GM21515 (cell line): ENCODE results near the gene KIAA1328.

Source experiments
- ATAC-seq: cut with Tn5 transposase; IDR thresholded peaks from one replicate; pipeline ENCODE4 v1.9.1; 2021; ENCODE audit not compliant: unreplicated experiment

The KIAA1328 gene

GRCh38 chr18:36942264-36942663, 113.3 kb downstream of the KIAA1328 start:
- ATAC-seq, result peak; percentile 78

- ATAC-seq, result no peak
These were observed 119.0 kb downstream of the KIAA1328 start for GRCh38 chr18:36947820-36948348.

DNA sequence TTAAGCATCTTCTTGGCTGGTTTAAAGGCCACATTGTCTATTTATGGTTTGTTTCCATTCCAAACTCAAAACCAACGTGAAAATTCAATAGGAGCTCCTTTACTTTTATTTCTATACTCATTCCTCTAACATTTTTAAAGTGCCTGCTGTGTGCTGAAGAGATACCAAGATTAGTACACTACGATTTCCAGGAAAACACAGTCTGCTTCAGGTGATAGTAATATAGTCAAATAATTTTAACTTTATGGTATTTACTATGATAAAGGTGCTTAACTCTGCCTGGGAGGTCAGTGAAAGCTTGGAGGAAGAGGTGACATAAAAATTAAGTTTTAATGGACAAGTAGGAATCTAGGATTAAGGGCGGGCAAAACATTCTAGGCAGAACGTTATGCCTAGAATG, 121.4 kb downstream of the KIAA1328 start:
- no peak for ATAC-seq

GRCh38 chr18:36950960-36951359, 122.0 kb downstream of the KIAA1328 start:
- ATAC-seq, result no peak

DNA sequence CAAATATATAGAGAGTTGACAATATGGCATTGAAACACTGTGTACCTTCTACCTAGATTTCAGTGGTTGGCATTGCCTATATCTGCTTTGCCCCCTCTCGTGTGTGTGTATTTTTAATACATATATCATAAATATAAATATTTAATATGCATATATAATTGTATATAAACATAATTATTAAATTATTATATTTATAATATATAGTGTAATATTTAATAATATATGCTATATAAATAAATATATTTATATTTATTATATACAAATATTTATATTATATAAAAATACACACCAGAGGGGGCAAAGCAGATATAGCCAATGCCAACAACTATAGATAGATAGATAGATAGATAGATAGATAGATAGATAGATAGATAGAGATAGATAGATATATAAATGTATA, 124.1 kb downstream of the KIAA1328 start:
- no peak for ATAC-seq

DNA sequence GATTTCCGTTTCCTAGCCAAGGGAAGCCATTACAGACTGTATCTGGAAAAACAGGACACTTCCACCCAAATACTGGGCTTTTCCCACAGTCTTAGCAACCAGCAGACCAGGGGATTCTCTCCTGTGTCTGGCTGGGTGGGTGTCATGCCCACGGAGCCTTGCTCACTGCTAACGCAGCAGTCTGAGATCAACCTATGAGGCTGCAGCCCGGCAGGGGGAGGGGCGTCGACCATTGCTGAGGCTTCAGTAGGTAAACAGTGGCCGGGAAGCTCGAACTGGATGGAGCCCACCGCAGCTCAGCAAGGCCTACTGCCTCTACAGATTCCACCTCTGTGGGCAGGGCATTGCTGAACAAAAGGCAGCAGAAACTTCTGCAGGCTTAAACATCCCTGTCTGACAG, 131.1 kb downstream of the KIAA1328 start:
- ATAC-seq, result no peak

DNA sequence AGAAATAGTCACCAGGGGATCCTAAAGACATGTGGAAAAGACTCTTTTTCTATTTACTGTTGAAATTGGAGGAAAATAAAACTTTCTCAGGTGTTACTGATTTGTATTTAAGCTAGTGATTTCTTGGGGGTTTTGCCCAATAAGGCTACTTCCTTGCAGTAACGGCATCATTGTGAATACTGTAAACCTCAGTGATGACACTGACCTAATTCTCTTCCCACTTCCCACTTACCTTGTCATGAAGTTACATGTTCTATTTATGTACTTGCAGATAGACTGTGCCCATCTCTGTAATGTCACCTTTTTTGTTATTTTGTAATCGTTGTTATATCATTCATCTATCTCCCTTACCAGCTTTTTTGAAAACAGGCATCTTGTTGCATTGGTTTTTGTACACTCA, 134.5 kb downstream of the KIAA1328 start:
- ATAC-seq, result no peak

GRCh38 chr18:36974686-36975085, 145.8 kb downstream of the KIAA1328 start:
- ATAC-seq, result no peak

DNA sequence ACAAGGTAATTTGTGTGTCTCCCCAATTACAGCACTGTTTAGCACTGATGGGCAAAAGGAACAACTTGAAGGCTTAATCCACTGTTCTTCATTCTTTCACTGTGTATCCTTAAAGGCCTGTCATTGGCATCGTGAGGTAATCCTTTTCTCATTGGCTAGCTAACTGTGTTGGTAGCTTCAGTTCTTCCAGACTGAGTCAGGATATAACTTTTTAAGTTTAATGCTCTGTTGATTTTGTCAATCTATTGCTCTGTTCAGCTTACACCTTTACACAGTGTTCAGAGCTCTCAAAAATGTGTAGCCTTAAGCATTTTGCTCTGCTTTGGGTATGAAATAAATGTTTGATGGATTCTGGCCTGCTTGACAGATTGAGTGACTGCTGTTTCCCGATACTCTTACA, 148.2 kb downstream of the KIAA1328 start:
- ATAC-seq, result no peak

- ATAC-seq, result no peak
These were observed 164.1 kb downstream of the KIAA1328 start for GRCh38 chr18:36993068-36993467.

- ATAC-seq, result peak; percentile 86
These were observed 177.8 kb downstream of the KIAA1328 start for GRCh38 chr18:37006742-37007141.

- no peak for ATAC-seq
These were observed 183.5 kb downstream of the KIAA1328 start for GRCh38 chr18:37012452-37012851.

- ATAC-seq, result no peak
These were observed 190.4 kb downstream of the KIAA1328 start for GRCh38 chr18:37019157-37019827.

GRCh38 chr18:37033419-37033818, 204.5 kb downstream of the KIAA1328 start:
- no peak for ATAC-seq

- ATAC-seq, result no peak
These were observed 213.5 kb downstream of the KIAA1328 start for GRCh38 chr18:37042381-37042780.

DNA sequence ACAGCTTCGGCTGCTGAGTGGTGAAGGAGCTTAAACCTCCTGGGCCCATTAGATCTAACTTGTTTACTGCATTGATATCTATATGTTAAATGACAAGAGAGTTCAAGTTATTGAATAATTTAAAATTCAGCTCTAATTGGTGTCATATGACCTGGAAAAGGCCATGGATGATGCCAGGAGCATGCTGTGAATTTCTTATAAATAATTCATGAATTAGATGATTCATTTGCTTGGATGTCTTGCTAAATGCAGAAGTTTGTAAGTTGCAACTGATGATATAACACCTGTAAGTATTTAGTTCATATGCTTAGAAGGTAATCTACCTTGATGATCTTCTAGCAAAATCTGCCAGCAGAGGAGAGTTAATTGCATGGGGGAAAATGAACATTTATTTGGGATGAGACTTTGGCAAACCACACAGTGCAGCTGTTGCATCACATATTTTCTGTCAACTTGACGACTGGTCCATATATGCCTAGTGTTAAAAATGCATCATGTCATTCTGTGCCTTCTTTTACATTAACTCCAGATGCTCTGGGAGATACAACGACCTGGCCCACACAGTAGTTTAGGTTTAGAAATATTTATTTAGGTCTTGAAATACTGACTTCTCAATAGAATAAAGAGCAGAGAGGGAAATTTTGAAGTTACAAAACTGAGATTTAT, 226.3 kb downstream of the KIAA1328 start:
- no peak for ATAC-seq

- ATAC-seq, result no peak
These were observed 235.3 kb downstream of the KIAA1328 start for GRCh38 chr18:37064187-37064586.

- ATAC-seq, result no peak
These were observed 236.3 kb downstream of the KIAA1328 start for GRCh38 chr18:37065254-37065653.

GRCh38 chr18:37084912-37085311, 256.0 kb downstream of the KIAA1328 start:
- ATAC-seq, result no peak

- ATAC-seq, result no peak
These were observed 256.4 kb downstream of the KIAA1328 start for GRCh38 chr18:37085362-37085761.

DNA sequence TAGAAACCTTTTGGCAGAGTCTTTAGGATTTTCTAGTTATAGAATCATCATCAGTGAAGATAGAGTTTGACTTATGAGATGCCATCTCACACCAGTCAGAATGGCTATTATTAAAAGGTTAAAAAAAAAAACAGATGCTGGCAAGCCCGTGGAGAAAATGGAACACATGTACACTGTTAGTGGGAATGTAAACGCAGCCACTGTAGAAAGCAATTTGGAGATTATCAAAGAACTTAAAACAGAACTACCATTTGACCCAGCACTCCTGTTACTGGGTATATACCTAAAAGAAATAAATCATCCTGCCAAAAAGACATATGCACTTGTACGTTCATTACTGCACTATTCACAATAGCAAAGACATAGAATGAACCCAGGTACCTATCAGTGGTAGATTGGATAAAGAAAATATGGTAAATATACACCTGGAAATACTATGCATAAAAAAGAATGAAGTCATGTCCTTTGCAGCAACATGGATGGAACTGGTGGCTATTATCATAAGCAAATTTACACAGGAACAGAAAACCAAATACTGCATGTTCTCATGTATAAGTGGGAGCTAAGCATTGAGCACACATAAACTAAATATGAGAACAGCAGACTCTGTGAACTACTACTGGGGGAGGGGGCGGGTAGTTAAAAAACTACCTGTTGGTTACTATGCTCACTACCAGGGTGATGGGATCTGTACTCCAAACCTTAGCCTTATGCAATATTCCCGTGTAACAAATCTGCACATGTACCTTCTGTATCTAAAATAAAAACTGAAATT, 279.0 kb downstream of the KIAA1328 start:
- no peak for ATAC-seq

GRCh38 chr18:37122877-37123276, 293.9 kb downstream of the KIAA1328 start:
- no peak for ATAC-seq
